NCI-H2196 (cell line): ENCODE measurements around the gene COA1.
"Not testable (repeated sequence)": the region's sequence is repeated elsewhere in the genome, so short reads cannot be mapped to it uniquely, and the experiment has no call there.

ENCODE experiments used
- DNase-seq: peaks from one replicate; lab custom pipeline; 2025; ENCODE audit not compliant: unreplicated experiment; lab: John Stamatoyannopoulos, UW

COA1 gene, protein sequence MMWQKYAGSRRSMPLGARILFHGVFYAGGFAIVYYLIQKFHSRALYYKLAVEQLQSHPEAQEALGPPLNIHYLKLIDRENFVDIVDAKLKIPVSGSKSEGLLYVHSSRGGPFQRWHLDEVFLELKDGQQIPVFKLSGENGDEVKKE

DNA sequence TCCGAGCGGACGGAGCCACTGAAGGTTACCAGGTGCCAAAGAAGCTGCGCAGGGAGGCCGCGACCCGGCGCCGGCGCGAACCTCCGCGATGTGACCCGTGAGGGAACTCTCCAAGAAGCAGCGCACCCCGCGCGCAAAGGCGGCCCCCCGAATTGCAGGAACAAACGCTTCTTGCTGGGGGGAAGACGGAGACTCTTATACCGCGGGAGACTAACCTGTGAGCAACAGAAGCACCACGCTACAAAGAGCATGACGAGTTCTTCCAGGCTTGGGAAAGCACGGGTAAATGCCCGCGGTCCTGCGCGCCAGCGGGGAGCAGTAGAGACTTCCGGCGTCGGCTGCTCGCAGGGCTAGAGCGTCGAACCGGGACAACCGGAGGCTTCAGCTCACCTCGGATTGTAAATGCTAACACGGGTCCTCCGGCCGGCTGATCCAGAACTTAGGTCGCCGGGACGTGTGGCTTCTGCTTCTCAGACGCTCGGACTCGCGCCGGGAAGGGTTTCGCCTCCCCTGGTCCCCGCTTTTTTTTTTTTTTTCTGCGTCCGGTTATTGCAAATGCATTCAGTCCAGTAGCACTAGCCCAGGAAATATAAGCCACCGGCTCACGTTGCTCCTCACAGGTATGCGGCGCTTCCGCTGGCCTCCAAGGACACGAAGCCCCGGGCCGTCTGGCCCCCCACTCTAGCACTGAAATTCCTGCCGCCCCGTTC is at the start of gene COA1:
Gene COA1 (minus strand): TSS at position 310 of the 710 bp plus-strand sequence. CDS start 80,909 bp downstream, outside the sequence.
- peak; percentile 88 for DNase-seq

DNA sequence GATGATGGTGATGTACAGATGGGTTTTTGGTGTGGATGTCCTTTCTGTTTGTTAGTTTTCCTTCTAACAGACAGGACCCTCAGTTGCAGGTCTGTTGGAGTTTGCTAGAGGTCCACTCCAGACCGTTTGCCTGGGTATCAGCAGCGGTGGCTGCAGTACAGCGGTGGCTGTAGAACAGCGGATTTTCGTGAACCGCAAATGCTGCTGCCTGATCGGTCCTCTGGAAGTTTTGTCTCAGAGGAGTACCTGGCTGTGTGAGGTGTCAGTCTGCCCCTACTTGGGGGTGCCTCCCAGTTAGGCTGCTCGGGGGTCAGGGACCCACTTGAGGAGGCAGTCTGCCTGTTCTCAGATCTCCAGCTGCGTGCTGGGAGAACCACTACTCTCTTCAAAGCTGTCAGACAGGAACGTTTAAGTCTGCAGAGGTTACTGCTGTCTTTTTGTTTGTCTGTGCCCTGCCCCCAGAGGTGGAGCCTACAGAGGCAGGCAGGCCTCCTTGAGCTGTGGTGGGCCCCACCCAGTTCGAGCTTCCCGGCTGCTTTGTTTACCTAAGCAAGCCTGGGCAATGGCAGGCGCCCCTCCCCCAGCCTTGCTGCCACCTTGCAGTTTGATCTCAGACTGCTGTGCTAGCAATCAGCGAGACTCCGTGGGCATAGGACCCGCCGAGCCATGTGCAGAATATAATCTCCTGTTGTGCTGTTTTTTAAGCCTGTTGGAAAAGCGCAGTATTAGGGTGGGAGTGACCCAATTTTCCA is 49.1 kb upstream of the COA1 start:
- not testable (repeated sequence) for DNase-seq

DNA sequence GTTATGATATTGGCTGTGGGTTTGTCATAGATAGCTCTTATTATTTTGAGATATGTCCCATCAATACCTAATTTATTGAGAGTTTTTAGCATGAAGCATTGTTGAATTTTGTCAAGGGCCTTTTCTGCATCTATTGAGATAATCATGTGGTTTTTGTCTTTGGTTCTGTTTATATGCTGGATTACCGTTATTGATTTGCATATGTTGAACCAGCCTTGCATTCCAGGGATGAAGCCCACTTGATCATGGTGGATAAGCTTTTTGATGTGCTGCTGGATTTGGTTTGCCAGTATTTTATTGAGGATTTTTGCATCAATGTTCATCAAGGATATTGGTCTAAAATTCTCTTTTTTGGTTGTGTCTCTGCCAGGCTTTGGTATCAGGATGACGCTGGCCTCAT is 45.9 kb upstream of the COA1 start:
- not testable (repeated sequence) for DNase-seq

DNA sequence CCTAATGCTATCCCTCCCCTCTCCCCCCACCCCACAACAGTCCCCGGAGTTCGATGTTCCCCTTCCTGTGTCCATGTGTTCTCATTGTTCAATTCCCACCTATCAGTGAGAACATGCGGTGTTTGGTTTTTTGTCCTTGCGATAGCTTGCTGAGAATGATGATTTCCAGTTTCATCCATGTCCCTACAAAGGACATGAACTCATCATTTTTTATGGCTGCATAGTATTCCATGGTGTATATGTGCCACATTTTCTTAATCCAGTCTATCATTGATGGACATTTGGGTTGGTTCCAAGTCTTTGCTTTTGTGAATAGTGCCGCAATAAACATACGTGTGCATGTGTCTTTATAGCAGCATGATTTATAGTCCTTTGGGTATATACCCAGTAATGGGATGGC is 43.9 kb upstream of the COA1 start:
- DNase-seq = not testable (repeated sequence)

DNA sequence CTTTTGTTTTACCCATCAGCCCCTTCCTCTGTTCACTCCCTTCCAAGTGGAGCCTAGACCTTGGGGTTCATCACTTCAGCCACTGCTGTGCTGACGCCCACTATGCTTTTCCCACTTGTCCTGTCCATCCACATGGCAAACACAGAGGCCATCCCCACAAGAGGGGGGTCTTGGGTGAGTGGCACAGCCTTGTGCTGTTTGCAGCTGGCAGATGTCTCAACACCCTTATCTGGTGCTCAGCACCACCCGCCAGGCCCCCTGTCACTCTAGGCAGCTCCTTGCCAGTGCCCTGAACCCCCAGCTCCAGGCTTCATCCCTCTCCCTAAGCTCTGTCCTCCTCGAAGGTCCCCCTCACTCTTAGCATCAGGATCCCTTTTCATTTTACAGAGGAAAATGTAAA is 42.2 kb upstream of the COA1 start:
- no peak for DNase-seq

DNA sequence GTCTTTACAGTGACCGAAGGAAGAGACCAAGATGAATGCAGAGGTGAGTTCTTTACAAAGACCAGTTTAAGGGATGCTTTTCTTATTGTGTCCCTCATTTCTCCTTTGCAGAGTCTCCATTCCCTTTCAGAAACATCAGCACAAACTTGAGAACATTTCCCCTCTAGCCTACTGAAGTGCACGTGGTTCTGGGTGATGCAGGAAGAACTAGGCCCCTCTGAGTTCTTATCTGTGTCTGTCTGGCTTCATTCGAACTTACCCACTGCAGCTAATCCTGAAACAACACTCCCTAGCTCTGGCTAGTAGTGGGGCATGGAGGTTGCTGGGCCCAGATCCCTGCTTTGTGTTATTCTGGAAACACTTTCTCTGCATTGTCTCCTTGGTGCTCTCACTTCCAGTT is 41.8 kb upstream of the COA1 start:
- DNase-seq = no peak

DNA sequence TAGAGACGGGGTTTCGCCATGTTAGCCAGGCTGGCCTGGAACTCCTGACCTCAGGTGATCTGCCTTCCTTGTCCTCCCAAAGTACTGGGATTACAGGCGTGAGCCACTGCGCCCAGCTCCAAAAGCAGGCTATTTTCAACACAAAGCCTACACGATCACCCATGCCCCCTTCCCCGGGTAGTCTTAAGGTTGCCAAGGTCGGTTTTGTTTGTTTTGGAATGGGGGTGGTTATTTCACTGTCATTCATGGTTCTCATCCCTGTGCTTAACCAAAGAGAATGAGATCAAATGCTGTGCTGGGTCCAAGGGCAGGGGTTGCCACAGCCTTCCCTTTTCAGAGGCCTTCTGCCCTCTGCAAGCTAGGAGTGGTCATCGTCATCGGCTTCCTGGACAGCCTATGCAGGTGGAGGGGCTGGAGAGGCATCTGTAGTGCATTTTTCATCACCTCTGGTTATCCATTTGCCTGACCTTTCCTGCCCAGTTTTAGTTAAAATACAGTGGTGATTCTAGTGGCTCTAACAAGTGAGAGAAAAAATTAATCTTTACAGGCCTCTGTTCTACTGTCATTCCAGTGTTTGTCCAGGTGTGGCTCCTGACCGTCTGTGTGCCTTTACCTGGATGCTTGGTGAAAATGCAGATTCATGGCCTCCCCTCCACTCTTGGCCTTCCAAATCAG is 40.6 kb upstream of the COA1 start:
- no peak for DNase-seq

DNA sequence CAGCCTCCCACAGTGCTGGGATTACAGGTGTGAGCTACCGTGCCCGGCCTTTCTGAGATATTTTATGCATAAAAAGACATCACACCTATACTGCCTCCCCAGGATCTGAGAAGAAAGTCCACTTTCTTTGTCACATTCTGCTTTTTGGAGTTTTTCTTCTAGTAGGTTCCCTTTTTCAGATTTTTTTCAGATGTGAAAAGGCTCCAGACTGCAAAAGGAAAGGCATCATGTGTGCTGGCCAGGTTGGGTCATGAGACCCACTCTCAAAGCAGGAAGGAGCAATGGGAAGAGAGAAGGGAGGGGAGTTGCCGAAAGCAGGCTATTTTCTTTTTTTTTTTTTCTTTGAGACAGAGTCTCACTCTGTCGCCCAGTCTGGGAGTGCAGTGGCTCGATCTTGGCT is 40.0 kb upstream of the COA1 start:
- no peak for DNase-seq

DNA sequence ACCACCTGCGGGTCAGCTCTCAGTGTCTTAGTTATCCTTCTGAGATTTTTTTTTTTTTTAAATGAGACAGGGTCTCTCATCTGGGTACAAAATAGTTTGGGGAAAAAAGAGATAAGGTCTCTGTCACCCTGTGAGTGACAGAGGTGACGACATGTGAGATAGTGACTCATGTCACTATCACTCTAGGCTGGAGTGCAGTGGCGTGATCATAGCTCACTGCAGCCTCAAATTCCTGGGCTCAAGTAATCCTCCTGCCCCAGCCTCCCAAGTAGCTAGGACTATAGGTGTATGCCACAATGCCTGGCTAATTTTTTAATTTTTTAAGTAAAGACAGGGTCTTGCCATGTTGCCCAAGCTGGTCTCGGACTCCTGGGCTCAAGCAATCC is 39.6 kb upstream of the COA1 start:
- DNase-seq = no peak

DNA sequence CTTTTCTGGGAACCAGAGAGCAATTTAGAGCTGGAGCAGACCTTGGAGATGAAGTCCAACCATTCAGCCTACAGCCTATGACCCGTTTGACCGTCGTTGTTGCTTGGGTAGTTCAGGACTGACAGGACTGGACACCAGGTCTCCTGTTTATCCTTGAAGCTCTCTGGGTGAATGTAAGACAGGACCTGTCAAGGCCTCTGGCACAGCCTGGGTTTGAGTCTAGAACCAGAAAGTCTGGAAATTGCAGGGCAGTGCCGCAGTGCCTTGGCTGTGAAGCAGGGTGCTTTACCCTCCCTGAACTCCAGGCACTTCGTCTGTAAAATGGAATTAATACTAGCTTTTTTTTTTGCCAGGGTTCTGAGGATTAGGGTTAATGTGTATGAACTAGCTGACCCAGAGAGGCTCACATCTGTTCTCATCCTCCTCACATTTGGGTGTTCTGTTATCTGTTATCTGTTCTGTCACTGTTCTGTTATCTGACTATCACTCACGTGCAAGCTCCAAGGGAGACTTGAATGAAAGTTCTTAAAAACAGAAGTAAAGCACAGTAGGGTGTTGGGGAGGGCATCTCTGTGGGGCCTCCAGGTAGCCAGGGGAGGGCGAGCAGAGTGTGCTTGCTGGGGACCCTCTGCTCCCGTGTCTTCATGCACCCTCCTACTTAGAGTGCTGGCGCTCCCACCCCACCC is 39.0 kb upstream of the COA1 start:
- no peak for DNase-seq

DNA sequence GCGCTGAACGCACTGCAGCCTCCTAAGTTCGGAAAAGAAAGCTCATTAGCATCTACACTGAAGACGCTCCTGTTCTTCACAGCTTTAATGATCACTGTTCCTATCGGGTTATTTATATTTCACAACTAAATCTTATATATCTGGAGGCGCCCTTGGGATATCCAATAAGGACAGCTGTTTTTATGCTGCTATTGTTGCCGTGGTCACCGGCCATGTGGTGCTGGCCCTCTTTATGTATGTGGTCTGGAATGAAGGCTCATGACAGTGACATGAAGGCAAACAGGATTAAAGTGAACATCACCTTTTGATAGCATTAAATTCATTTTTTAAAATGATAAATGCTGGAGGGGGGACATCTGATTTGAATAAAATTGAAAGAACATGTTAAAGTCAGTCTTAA is 38.0 kb upstream of the COA1 start:
- DNase-seq = no peak

DNA sequence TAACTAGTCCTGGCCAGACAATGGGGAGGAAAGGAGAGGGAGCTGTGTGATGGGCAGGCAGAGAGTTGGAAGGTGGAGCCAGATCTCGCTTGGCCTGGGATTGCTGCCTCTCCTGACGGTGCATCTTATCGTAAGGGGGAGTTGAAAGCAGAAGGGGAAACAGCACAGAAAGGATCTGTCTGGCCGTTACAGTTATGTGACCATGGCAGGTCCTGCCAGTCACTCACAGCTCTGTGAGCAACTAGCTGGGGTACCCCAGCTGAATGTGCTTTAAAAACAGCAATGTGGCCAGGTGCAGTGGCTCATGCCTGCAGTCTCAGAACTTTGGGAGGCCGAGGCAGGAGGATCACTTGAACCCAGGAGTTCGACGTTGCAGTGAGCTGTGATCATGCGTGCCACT is 37.2 kb upstream of the COA1 start:
- no peak for DNase-seq

DNA sequence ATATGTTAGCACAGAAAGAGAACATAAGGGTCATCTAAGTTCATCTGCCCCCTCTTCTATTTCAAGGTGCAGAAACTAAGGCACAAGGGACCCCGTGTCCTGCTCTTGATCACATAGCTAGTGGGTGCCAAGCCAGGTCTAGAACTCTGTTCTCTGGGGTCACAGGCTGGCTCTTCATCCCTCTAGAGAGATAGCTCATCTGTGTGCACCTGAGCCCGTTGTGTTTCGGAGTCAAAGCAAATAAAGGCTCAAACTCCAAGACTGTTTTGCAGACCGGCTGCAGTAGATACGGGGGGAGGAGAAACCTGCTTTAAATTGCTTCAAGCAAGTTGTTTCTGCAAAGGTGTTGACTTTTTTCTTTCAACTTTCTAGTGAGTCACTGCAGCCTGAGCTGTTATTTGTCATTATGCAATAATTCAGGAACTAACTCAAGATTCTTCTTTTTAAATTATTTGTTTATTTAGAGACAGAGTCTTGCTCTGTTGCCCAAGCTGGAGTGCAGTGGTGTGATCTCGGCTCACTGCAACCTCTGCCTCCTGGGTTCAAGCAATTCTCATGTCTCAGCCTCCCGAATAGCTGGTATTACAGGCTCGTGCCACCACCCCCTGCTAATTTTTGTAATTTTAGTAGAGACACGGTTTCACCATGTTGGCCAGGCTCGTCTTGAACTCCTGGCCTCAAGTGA is 35.6 kb upstream of the COA1 start:
- DNase-seq = no peak

DNA sequence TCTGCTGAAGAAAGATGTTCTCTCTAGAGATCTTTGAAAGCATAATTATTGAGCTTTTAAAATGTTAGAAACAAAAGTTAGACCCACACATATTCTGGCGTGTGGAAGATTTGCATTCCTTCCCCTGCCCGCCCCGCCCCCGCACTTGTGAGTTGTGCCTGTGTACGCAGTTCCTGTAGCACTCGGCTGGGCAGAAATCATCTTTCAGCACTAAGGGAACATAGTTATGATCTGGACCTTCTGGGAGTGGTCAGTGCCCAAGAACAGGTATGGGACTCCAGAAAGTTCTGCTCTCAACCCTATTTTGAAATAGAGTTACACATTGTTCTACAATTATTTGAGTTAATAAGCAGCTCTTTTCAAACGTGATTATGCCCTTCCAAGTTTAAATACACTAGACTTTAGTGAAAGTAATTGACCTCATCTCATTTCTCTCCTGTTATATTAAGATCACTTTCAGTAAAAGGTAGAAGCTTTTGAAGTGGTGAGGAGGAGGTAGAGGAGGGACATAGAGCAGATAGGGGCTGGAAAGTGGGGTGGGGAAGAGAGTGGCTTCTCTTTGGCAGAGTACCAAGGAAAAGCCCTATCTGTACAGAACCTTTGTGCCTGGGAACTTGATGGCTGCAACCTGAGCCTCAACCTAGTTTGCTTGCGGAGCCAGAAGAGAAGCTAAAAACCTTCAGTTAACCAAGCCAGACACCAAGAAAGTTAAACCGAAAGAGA is 34.9 kb upstream of the COA1 start:
- DNase-seq = no peak

DNA sequence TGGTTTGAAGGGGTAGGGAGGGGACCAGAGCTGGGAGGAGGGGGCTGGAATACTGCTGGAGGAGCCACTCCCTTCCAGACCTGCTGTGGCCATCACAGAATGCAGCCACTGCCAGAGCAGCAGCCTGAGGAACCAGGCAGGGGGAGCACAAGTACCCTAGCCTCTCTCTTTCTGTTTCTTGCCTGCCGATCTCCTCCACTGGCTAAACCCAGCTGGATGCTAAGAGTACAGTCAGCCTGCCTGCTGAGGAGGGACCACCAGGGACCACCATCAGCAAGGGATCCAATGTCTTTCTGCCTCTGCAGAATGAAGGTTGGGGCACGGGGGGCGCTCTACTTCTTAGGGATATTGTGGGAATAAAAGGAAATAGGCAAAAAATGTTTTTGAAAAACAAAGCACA is 33.9 kb upstream of the COA1 start:
- DNase-seq = no peak

DNA sequence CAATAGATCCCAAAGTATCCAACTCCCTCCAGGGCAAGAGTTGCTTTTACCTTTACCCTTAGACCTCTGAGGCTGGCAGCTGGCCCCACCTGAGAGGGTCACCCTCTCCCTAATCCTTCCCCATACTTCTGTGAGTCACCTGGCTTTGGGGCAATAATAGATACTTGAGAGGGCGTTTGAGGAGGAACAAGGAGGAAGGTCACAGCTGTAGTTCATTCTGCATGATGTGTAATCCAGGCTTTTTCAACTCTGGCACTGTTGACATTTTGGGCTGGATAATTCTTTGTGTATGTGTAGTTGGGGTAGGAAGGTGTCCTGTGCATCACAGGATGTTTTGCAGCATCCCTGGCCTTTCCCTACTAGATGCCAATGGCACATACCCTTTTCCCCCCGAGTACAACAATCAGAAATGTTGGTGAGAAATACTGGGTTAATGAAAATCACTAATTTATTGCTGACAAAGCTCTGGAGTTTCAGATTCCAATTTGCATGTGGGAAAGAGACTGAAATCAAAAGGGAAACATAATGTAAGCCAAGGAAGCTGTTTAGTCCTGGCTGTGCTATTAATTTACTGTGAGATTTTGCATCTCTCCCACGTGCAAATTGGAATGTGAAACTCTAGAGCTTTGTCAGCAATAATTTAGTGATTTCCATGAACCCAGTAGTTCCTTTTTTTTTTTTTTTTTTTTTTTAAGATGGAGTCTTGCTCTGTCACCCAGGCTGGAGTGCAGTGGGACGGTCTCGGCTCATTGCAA is 32.8 kb upstream of the COA1 start:
- DNase-seq = no peak

DNA sequence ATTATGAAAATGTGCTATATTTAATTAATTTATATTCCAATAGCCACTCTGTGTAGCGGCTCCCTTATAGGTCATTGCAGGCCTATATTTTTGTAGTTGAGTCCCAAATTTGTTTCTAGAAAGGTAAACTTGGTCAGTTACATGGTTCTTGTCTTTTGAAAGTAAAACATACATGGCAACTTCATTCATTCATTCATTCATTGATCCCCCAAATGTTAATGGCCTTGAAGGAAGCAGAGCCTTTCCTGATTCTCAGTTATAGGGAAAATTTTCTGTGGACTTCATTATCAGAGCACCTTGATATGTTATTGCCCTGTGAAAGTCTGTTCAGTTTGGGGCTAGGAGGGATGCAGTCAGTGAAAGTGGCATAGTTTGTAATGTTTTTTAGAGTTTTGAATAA is 32.1 kb upstream of the COA1 start:
- no peak for DNase-seq

DNA sequence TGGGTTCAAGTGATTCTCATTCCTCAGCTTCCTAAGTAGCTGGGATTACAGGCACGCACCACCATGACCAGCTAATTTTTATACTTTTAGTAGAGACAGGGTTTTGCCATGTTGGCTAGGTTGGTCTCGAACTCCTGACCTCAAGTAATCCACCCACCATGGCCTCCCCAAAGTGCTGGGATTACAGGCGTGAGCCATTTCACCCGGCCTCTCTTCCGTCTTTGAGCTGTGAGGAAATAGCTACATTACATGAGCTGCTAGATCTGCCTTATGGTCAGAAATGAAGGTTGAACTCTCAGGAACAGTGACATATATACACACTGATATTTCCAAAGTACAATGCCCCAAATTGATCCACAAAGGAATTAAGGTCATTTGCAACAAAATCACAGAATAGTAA is 31.5 kb upstream of the COA1 start:
- DNase-seq = no peak
